Cardiac muscle cell (in vitro differentiated cells and primary cell): Measurements from ENCODE around the gene LMBR1. TPM values are rescaled to one million over a fixed set of nuclear protein-coding genes. Genes with fewer than 3 reads are reported as not detected.

Experiments used
- DNase-seq, 2 donors: peaks; one replicate each; pipeline versions ENCODE4 v3.0.0 to v3.0.0-alpha.2; 2010 to 2017; ENCODE audit warnings: low read depth in 1 of 2, low spot score in 1 of 2
- H3K27ac ChIP-seq: fragments of 200-600 bp; sonication (generic); 2 replicates; pipeline ENCODE4 v1.5.1; 2016
- H3K27me3 ChIP-seq: fragments of 200-600 bp; sonication (generic); 2 replicates; pipeline ENCODE4 v1.6.0; 2016; ENCODE audit warnings: control low read depth
- H3K36me3 ChIP-seq: fragments of 200-600 bp; sonication (generic); 2 replicates; pipeline ENCODE4 v1.5.1; 2016; ENCODE audit warnings: control low read depth
- H3K4me1 ChIP-seq: fragments of 200-600 bp; sonication (generic); 2 replicates; pipeline ENCODE4 v1.8.1; 2017; ENCODE audit warnings: low read depth, mild to moderate bottlenecking, mixed run types
- H3K4me3 ChIP-seq: fragments of 200-600 bp; sonication (generic); 2 replicates; pipeline ENCODE4 v1.5.1; 2016; ENCODE audit warnings: mild to moderate bottlenecking
- H3K9me3 ChIP-seq: fragments of 200-600 bp; sonication (generic); 2 replicates; pipeline ENCODE4 v1.5.1; 2017; ENCODE audit warnings: low read depth, mild to moderate bottlenecking, control low read depth
- CTCF ChIP-seq: IDR thresholded peaks from 2 replicates; pipeline ENCODE4 v1.5.1; 2012; ENCODE audit warnings: low read depth, mild to moderate bottlenecking, low read length
- polyA plus RNA-seq: library from polyadenylated mRNA; unstranded; fragments of >200 nt; fragmentation: Nextera tagmentation; extraction: Ambion mirVana; gene quantifications from 2 replicates; pipeline ENCODE4 v1.2.1, GENCODE V29; 2016
- total RNA-seq: library from RNA; depleted of rRNA; stranded (reverse); fragments of >200 nt; gene quantifications from 2 replicates; pipeline ENCODE4 v1.2.3, GENCODE V29; 2016

LMBR1 gene
- total and polyA plus RNA-seq, 2 experiments from 2014 or later = 49.9 to 78.0 TPM

- H3K36me3 ChIP-seq = peaks cover 4% of the 10 kb centered on the region
- no peaks in the 10 kb centered on the region for H3K27me3 ChIP-seq
- no peak for DNase-seq
- H3K9me3 ChIP-seq = no peaks in the 10 kb centered on the region
- H3K27ac ChIP-seq = no peak overlapping the region
- TF ChIP-seq CTCF = no peak
- H3K4me3 ChIP-seq = no peak overlapping the region
- H3K4me1 ChIP-seq = peaks cover 4% of the 10 kb centered on the region
Measured at GRCh38 chr7:156778668-156779067, 114.3 kb downstream of the LMBR1 start.

- no peak for DNase-seq
- no peaks in the 10 kb centered on the region for H3K9me3 ChIP-seq
- H3K4me3 ChIP-seq = no peak overlapping the region
- peaks cover 4% of the 10 kb centered on the region for H3K36me3 ChIP-seq
- H3K4me1 ChIP-seq = peaks cover 4% of the 10 kb centered on the region
- H3K27me3 ChIP-seq = no peaks in the 10 kb centered on the region
- H3K27ac ChIP-seq = no peak overlapping the region
- TF ChIP-seq CTCF = no peak
Measured at GRCh38 chr7:156778201-156778600, 114.8 kb downstream of the LMBR1 start.

GRCh38 chr7:156777364-156778069, 115.5 kb downstream of the LMBR1 start:
- peaks cover 4% of the 10 kb centered on the region for H3K36me3 ChIP-seq
- H3K4me3 ChIP-seq = no peak overlapping the region
- no peaks in the 10 kb centered on the region for H3K9me3 ChIP-seq
- DNase-seq = no peak
- TF ChIP-seq CTCF = no peak
- no peaks in the 10 kb centered on the region for H3K27me3 ChIP-seq
- H3K27ac ChIP-seq = no peak overlapping the region
- peaks cover 4% of the 10 kb centered on the region for H3K4me1 ChIP-seq

- no peaks in the 10 kb centered on the region for H3K27me3 ChIP-seq
- no peak overlapping the region for H3K4me3 ChIP-seq
- H3K27ac ChIP-seq = no peak overlapping the region
- peaks cover 4% of the 10 kb centered on the region for H3K4me1 ChIP-seq
- TF ChIP-seq CTCF = no peak
- no peak for DNase-seq
- no peaks in the 10 kb centered on the region for H3K9me3 ChIP-seq
- H3K36me3 ChIP-seq = no peaks in the 10 kb centered on the region
Measured at GRCh38 chr7:156776527-156776926, 116.5 kb downstream of the LMBR1 start.

GRCh38 chr7:156773966-156774365, 119.0 kb downstream of the LMBR1 start:
- no peak for DNase-seq
- Histone ChIP-seq H3K27me3 (no peaks in the 10 kb centered on the region), H3K4me3 (no peak overlapping the region), H3K27ac (no peak overlapping the region), H3K4me1 (peaks cover 7% of the 10 kb centered on the region), H3K36me3 (no peaks in the 10 kb centered on the region), H3K9me3 (no peaks in the 10 kb centered on the region)
- TF ChIP-seq CTCF = no peak
